ENCODE measurements around the gene WHRN. TPM values are rescaled to one million over a fixed set of nuclear protein-coding genes. Genes with fewer than 3 reads are reported as not detected.

Gene WHRN
- total RNA-seq, 5 donors from 2014 or later (not counting 1 experiment from before 2014, with no cell fraction given), result 11.4 to 46.0 (median 13.0) TPM

DNA sequence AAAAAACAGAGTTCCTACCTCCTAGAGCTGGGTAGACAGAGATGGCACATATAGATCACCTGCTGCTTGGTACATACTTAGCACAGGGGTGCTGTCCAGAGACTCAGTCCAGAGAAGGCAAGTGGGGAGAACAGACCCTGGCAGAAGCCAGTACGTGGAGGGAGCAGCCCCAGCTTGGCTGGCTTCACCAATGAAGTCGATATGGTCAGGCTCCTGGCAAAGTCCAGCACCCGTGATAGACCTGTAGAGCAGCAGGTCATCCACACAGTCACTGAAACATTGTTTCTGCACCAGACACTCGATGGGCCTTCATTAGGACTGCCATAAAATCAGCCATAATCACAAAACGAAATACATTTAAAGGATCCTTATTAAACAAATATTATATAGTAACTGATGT is 45.8 kb downstream of the WHRN start:
- Mint-ChIP-seq H3K4me3 (no peak overlapping the region), H3K36me3 (peaks cover 4% of the 10 kb centered on the region), H3K4me1 (no peaks in the 10 kb centered on the region), H3K27me3 (no peaks in the 10 kb centered on the region), H3K27ac (no peak overlapping the region), H3K9me3 (peaks cover 0 to 3% (median 0%) of the 10 kb centered on the region in 3 donors)
- no peaks in the 10 kb centered on the region for H3K27me3 ChIP-seq (replicated peaks in 1 of 2; ENCODE audit: control insufficient read depth in 2 of 2, extremely low read depth in 1 of 2, insufficient read depth in 2 of 2, low read length in 1 of 2)
- H3K36me3 ChIP-seq (ENCODE audit: control insufficient read depth in 2 of 2, extremely low read depth in 1 of 2, insufficient read depth in 1 of 2, low read length in 1 of 2), result no peaks in the 10 kb centered on the region
- ChIA-PET POLR2A (no interaction called here), CTCF (no interaction called here)
- 80% methylated on average over 1 of the region's 5 CpGs for WGBS (ENCODE audit: insufficient coverage)
- no peak overlapping the region for H3K4me3 ChIP-seq (ENCODE audit: control insufficient read depth in 1 of 2, extremely low read depth in 1 of 2, low read length in 1 of 2)
- no peaks in the 10 kb centered on the region for H3K4me1 ChIP-seq (ENCODE audit: control insufficient read depth in 1 of 2, extremely low read depth in 1 of 2, insufficient read depth in 2 of 2, low read length in 2 of 2)
- H3K27ac ChIP-seq (ENCODE audit: low read length), result no peak overlapping the region
- ATAC-seq (replicated peaks in 1 of 4), result no peak
- no peaks in the 10 kb centered on the region for H3K9me3 ChIP-seq
- DNase-seq, result no peak

DNA sequence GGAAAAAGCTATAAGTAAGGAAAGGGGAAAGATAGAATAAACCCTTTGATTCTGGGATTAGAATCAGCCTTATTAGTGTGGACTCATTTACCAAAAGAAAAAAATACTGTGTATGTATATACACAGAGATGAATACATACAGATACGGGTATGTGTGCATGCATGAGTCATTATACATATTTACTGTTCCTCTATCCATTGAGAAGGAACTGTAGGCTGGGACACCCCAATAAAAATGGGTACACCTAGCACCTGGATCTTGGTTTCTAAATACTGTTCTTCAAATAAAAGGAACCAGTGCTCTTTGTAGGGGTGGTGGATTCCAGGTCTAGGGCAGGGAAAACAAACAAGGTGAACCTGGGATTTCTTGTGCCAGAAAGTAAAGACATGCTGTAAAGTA is 48.3 kb downstream of the WHRN start:
- no peak for ATAC-seq (replicated peaks in 1 of 4)
- no peak overlapping the region for H3K27ac ChIP-seq (ENCODE audit: low read length)
- H3K9me3 ChIP-seq, result no peaks in the 10 kb centered on the region
- Mint-ChIP-seq H3K4me1 (peaks cover 16 to 19% (median 16%) of the 10 kb centered on the region in 3 donors), H3K27me3 (no peaks in the 10 kb centered on the region), H3K27ac (no peak overlapping the region), H3K36me3 (peaks cover 11% of the 10 kb centered on the region), H3K9me3 (peaks cover 3 to 14% (median 4%) of the 10 kb centered on the region in 3 donors), H3K4me3 (no peak overlapping the region)
- H3K36me3 ChIP-seq (ENCODE audit: control insufficient read depth in 2 of 2, extremely low read depth in 1 of 2, insufficient read depth in 1 of 2, low read length in 1 of 2), result no peaks in the 10 kb centered on the region
- no CpG with 5 or more reads among the region's 1 CpG for WGBS (ENCODE audit: insufficient coverage)
- DNase-seq, result no peak
- CTCF ChIA-PET, result no interaction called here
- H3K4me1 ChIP-seq (ENCODE audit: control insufficient read depth in 1 of 2, extremely low read depth in 1 of 2, insufficient read depth in 2 of 2, low read length in 2 of 2), result peaks cover 4 to 14% of the 10 kb centered on the region in 2 experiments
- POLR2A ChIA-PET, result no interaction called here
- no peak overlapping the region for H3K4me3 ChIP-seq (ENCODE audit: control insufficient read depth in 1 of 2, extremely low read depth in 1 of 2, low read length in 1 of 2)
- no peaks in the 10 kb centered on the region for H3K27me3 ChIP-seq (replicated peaks in 1 of 2; ENCODE audit: control insufficient read depth in 2 of 2, extremely low read depth in 1 of 2, insufficient read depth in 2 of 2, low read length in 1 of 2)

DNA sequence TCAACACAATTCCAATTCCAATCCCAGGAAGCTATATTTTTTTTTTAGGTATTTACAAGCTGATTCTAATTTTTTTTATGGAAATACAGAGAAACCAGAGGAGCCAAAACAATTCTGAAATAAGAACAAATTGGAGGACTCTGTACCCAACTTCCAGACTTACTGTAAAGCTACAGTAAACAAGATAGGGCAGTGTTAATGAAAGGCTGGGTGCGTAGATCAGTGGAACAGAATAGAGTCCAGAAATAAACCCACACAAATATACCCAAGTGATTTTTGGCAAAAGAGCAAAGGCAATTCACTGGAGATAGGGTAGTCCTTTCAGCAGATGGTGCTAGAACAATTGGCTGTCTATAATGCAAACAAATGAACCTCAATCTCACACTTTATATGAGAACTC is 50.6 kb downstream of the WHRN start:
- no peak overlapping the region for H3K4me3 ChIP-seq (ENCODE audit: control insufficient read depth in 1 of 2, extremely low read depth in 1 of 2, low read length in 1 of 2)
- no peaks in the 10 kb centered on the region for H3K27me3 Mint-ChIP-seq
- no peaks in the 10 kb centered on the region for H3K27me3 ChIP-seq (replicated peaks in 1 of 2; ENCODE audit: control insufficient read depth in 2 of 2, extremely low read depth in 1 of 2, insufficient read depth in 2 of 2, low read length in 1 of 2)
- ChIA-PET POLR2A (no interaction called here), CTCF (interaction anchor here in 1 of 2 donors (0.6 kb wide), 1 partner anchor 61 kb away, joined by 3 read pairs; no protein-coding TSS in a partner anchor)
- no peak overlapping the region for H3K4me3 Mint-ChIP-seq
- WGBS (ENCODE audit: insufficient coverage), result no CpG with 5 or more reads among the region's 1 CpG
- DNase-seq (no peak), ATAC-seq (replicated peaks in 1 of 4) (no peak)
- H3K36me3 Mint-ChIP-seq, result peaks cover 11% of the 10 kb centered on the region
- H3K4me1 ChIP-seq (ENCODE audit: control insufficient read depth in 1 of 2, extremely low read depth in 1 of 2, insufficient read depth in 2 of 2, low read length in 2 of 2), result peaks cover 4 to 25% of the 10 kb centered on the region in 2 experiments
- no peaks in the 10 kb centered on the region for H3K9me3 ChIP-seq
- H3K36me3 ChIP-seq (ENCODE audit: control insufficient read depth in 2 of 2, extremely low read depth in 1 of 2, insufficient read depth in 1 of 2, low read length in 1 of 2), result no peaks in the 10 kb centered on the region
- H3K27ac Mint-ChIP-seq, result no peak overlapping the region
- H3K4me1 Mint-ChIP-seq, result peaks cover 26 to 29% (median 26%) of the 10 kb centered on the region in 3 donors
- H3K9me3 Mint-ChIP-seq, result peaks cover 3 to 14% (median 4%) of the 10 kb centered on the region in 3 donors
- no peak overlapping the region for H3K27ac ChIP-seq (ENCODE audit: low read length)

DNA sequence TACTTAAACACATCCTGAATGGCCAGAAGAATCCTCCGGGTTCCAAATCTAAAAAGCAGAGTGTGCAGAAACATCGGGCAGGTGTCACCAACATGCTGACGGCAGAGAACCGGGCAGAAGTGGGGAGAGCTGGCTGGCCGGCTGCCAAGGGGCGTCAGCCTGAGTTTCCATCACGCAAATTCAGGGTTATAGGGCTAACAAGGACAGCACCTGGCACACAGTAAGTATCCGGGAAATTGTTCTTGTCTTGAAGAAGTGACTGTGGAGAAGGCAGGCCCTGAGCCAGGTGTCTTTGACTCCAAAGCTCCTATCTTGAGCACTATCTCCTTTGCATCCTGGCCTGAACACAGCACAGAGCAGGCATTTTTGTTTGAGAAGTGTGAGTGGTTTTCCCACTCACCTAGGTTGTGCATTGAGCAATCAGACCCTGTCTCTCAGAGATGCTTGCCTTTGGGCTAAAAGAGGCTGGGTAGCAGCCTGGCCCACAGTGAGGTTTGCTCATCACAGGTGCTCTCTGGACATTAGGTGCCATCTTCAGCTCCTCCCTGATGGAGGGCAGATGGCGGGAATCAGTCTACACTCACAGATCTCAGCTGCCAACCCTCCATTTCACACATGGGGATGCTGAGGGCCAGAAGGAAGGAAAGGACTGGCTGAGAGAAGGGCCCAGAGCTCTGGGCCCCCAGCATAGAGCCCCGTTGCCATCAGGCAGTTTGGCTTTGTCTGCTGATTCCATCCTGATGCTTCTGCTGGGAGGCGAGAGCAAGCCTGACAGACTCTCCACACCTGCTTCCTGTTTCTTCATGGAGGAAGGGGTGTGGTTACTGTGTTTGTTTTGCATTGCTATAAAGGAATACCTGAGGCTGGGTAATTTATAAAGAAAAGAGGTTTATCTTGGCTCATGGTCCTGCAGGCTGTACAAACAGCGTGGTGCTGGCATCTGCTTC is 52.8 kb downstream of the WHRN start:
- Mint-ChIP-seq H3K27ac (peak overlapping the region; percentile 91 to 93), H3K27me3 (no peaks in the 10 kb centered on the region), H3K36me3 (peaks cover 11% of the 10 kb centered on the region), H3K4me1 (peaks cover 26 to 29% (median 26%) of the 10 kb centered on the region in 3 donors), H3K9me3 (peaks cover 3 to 14% (median 4%) of the 10 kb centered on the region in 3 donors), H3K4me3 (peak overlapping the region in 2 of 3 donors; percentile 7 to 58)
- ATAC-seq (replicated peaks in 1 of 4), result peak; percentile 61 to 78 (median 68)
- Histone ChIP-seq H3K9me3 (no peaks in the 10 kb centered on the region), H3K36me3 (ENCODE audit: control insufficient read depth in 2 of 2, extremely low read depth in 1 of 2, insufficient read depth in 1 of 2, low read length in 1 of 2) (no peaks in the 10 kb centered on the region), H3K4me1 (ENCODE audit: control insufficient read depth in 1 of 2, extremely low read depth in 1 of 2, insufficient read depth in 2 of 2, low read length in 2 of 2) (peaks cover 4 to 25% of the 10 kb centered on the region in 2 experiments), H3K4me3 (ENCODE audit: control insufficient read depth in 1 of 2, extremely low read depth in 1 of 2, low read length in 1 of 2) (no peak overlapping the region), H3K27me3 (replicated peaks in 1 of 2; ENCODE audit: control insufficient read depth in 2 of 2, extremely low read depth in 1 of 2, insufficient read depth in 2 of 2, low read length in 1 of 2) (no peaks in the 10 kb centered on the region), H3K27ac (ENCODE audit: low read length) (peak overlapping the region; percentile 25)
- POLR2A ChIA-PET, result no interaction called here
- CTCF ChIA-PET, result interaction anchor here in 1 of 2 donors (0.5 kb wide), 1 partner anchor 206 kb away, joined by 3 read pairs; no protein-coding TSS in a partner anchor
- peak in 19 of 35 experiments; percentile 7 to 50 (median 16) for DNase-seq
- 62% methylated on average over 9 of the region's 12 CpGs for WGBS (ENCODE audit: insufficient coverage)

DNA sequence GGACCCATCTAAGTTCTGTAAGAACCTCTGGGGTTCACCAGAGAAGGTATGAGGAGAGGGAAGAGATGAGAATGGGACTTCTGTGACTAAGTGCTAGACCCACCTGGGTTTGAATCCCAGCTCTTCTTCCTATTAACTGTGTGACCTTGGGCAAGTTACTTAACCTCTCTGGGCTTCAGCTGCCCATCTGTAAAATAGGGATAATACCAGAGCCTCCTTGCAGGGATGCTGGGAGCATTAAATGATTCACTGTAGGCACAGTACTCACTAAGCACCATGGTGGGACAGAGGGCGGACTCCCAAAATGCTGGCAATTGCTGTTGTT is 53.6 kb downstream of the WHRN start:
- ATAC-seq (replicated peaks in 1 of 4) (no peak), DNase-seq (no peak)
- Mint-ChIP-seq H3K27me3 (no peaks in the 10 kb centered on the region), H3K9me3 (peaks cover 3 to 14% (median 4%) of the 10 kb centered on the region in 3 donors), H3K27ac (peak overlapping the region; percentile 43 to 64), H3K36me3 (peaks cover 11% of the 10 kb centered on the region), H3K4me1 (peaks cover 26 to 29% (median 26%) of the 10 kb centered on the region in 3 donors), H3K4me3 (peak overlapping the region in 1 of 3 donors; percentile 23)
- WGBS (ENCODE audit: insufficient coverage), result no CpG with 5 or more reads among the region's 1 CpG
- Histone ChIP-seq H3K4me3 (ENCODE audit: control insufficient read depth in 1 of 2, extremely low read depth in 1 of 2, low read length in 1 of 2) (no peak overlapping the region), H3K36me3 (ENCODE audit: control insufficient read depth in 2 of 2, extremely low read depth in 1 of 2, insufficient read depth in 1 of 2, low read length in 1 of 2) (no peaks in the 10 kb centered on the region), H3K27me3 (replicated peaks in 1 of 2; ENCODE audit: control insufficient read depth in 2 of 2, extremely low read depth in 1 of 2, insufficient read depth in 2 of 2, low read length in 1 of 2) (no peaks in the 10 kb centered on the region), H3K9me3 (no peaks in the 10 kb centered on the region), H3K4me1 (ENCODE audit: control insufficient read depth in 1 of 2, extremely low read depth in 1 of 2, insufficient read depth in 2 of 2, low read length in 2 of 2) (peaks cover 4 to 25% of the 10 kb centered on the region in 2 experiments), H3K27ac (ENCODE audit: low read length) (peak overlapping the region; percentile 43)
- CTCF ChIA-PET, result interaction anchor here in 1 of 2 donors (1.0 kb wide), 1 partner anchor 187 kb away, joined by 4 read pairs; no protein-coding TSS in a partner anchor
- POLR2A ChIA-PET, result no interaction called here

DNA sequence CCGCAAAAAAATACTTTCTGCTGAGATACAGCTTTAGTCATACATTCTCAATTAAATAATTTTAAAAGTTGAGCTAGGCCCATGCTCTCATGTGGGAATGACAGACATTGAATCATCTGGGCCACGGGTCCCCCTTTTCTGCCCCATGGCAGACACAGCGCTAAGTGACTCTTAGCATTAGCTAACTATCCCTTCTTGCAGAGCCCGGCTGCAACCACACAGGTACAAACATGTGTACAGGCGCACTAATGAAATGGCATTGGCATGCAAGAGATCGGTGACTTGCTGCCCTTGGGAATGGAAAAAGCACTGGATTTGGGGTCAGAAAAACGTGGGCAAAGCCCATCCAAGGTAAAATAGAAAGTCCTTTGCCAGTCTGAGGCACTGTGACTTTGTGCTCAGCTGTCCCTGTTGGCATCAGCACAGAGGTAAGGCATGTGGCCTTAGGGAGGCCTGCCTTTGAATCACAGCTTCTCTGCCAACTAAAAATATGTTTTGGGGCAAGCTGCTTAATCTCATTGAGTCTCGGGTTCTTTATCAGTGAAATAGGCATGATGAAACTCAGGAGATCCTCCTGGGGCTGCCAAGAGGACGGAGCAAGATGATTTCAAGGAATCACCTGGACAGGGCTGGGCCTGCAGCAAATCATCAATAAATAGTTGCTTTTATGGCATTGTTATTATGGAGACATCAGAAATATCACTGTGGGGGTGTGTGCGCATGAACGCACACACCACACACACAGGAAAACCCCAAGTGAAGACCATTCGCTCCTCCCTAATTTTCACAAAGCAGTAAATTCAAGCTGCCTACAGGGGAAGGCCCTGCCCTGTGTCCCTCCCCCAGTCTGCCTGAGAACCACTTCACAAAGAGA is 54.2 kb downstream of the WHRN start:
- 78% methylated on average over 8 of the region's 12 CpGs for WGBS (ENCODE audit: insufficient coverage)
- Histone ChIP-seq H3K27ac (ENCODE audit: low read length) (peak overlapping the region; percentile 43), H3K4me3 (ENCODE audit: control insufficient read depth in 1 of 2, extremely low read depth in 1 of 2, low read length in 1 of 2) (no peak overlapping the region), H3K36me3 (ENCODE audit: control insufficient read depth in 2 of 2, extremely low read depth in 1 of 2, insufficient read depth in 1 of 2, low read length in 1 of 2) (no peaks in the 10 kb centered on the region), H3K27me3 (replicated peaks in 1 of 2; ENCODE audit: control insufficient read depth in 2 of 2, extremely low read depth in 1 of 2, insufficient read depth in 2 of 2, low read length in 1 of 2) (no peaks in the 10 kb centered on the region), H3K4me1 (ENCODE audit: control insufficient read depth in 1 of 2, extremely low read depth in 1 of 2, insufficient read depth in 2 of 2, low read length in 2 of 2) (peaks cover 4 to 25% of the 10 kb centered on the region in 2 experiments), H3K9me3 (no peaks in the 10 kb centered on the region)
- no peaks in the 10 kb centered on the region for H3K27me3 Mint-ChIP-seq
- peak in 12 of 35 experiments; percentile 12 to 61 (median 18) for DNase-seq
- H3K4me3 Mint-ChIP-seq, result peak overlapping the region in 1 of 3 donors; percentile 23
- POLR2A ChIA-PET, result interaction anchor here (0.6 to 1.0 kb wide), 2 partner anchors 203 to 722 kb away, joined by 3 read pairs; no protein-coding TSS in a partner anchor
- ATAC-seq (replicated peaks in 1 of 4), result peak in 2 of 4 experiments; percentile 30 to 79
- H3K9me3 Mint-ChIP-seq, result peaks cover 3 to 14% (median 4%) of the 10 kb centered on the region in 3 donors
- CTCF ChIA-PET, result interaction anchor here in 1 of 2 donors (1.0 kb wide), 1 partner anchor 187 kb away, joined by 4 read pairs; no protein-coding TSS in a partner anchor
- H3K4me1 Mint-ChIP-seq, result peaks cover 26 to 29% (median 26%) of the 10 kb centered on the region in 3 donors
- peaks cover 11% of the 10 kb centered on the region for H3K36me3 Mint-ChIP-seq
- peak overlapping the region; percentile 43 to 64 for H3K27ac Mint-ChIP-seq

All from T-cell (primary cell).